BE2C (cell line): Measurements from ENCODE around the gene RELN.

Experiments used
- DNase-seq: peaks from one replicate; pipeline ENCODE4 v3.0.0-alpha.2; 2020
- H3K27me3 ChIP-seq: fragments of 250-450 bp; sonication (Bioruptor Pico); 2 replicates; pipeline ENCODE4 v1.5.1; 2020; ENCODE audit warnings: mild to moderate bottlenecking
- H3K36me3 ChIP-seq: fragments of 250-450 bp; sonication (Bioruptor Pico); 2 replicates; pipeline ENCODE4 v1.5.1; 2020; ENCODE audit warnings: mild to moderate bottlenecking
- H3K4me1 ChIP-seq: fragments of 250-450 bp; sonication (Bioruptor Pico); 2 replicates; pipeline ENCODE4 v1.5.1; 2020
- H3K4me3 ChIP-seq: 2 replicates; pipeline ENCODE4 v1.5.1; 2011; ENCODE audit warnings: low read depth, low read length
- H3K9me3 ChIP-seq: fragments of 250-450 bp; sonication (Bioruptor Pico); 2 replicates; pipeline ENCODE4 v1.5.1; 2020
- TF ChIP-seq, protein P1 (sequence below): IDR thresholded peaks from 2 replicates; pipeline ENCODE4 v1.5.1; 2012; ENCODE audit warnings: mild to moderate bottlenecking, low read depth, low read length

The RELN gene

GRCh38 chr7:104011829-104012228 lies 22.4 kb upstream of the RELN start:
- no peak for DNase-seq
- TF ChIP-seq, protein P1, sequence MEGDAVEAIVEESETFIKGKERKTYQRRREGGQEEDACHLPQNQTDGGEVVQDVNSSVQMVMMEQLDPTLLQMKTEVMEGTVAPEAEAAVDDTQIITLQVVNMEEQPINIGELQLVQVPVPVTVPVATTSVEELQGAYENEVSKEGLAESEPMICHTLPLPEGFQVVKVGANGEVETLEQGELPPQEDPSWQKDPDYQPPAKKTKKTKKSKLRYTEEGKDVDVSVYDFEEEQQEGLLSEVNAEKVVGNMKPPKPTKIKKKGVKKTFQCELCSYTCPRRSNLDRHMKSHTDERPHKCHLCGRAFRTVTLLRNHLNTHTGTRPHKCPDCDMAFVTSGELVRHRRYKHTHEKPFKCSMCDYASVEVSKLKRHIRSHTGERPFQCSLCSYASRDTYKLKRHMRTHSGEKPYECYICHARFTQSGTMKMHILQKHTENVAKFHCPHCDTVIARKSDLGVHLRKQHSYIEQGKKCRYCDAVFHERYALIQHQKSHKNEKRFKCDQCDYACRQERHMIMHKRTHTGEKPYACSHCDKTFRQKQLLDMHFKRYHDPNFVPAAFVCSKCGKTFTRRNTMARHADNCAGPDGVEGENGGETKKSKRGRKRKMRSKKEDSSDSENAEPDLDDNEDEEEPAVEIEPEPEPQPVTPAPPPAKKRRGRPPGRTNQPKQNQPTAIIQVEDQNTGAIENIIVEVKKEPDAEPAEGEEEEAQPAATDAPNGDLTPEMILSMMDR = no peak
- Histone ChIP-seq H3K4me1 (no peaks in the 10 kb centered on the region; the same call in 1 of the 2 replicates), H3K36me3 (no peaks in the 10 kb centered on the region), H3K9me3 (no peaks in the 10 kb centered on the region), H3K4me3 (no peak overlapping the region), H3K27me3 (no peaks in the 10 kb centered on the region)

DNA sequence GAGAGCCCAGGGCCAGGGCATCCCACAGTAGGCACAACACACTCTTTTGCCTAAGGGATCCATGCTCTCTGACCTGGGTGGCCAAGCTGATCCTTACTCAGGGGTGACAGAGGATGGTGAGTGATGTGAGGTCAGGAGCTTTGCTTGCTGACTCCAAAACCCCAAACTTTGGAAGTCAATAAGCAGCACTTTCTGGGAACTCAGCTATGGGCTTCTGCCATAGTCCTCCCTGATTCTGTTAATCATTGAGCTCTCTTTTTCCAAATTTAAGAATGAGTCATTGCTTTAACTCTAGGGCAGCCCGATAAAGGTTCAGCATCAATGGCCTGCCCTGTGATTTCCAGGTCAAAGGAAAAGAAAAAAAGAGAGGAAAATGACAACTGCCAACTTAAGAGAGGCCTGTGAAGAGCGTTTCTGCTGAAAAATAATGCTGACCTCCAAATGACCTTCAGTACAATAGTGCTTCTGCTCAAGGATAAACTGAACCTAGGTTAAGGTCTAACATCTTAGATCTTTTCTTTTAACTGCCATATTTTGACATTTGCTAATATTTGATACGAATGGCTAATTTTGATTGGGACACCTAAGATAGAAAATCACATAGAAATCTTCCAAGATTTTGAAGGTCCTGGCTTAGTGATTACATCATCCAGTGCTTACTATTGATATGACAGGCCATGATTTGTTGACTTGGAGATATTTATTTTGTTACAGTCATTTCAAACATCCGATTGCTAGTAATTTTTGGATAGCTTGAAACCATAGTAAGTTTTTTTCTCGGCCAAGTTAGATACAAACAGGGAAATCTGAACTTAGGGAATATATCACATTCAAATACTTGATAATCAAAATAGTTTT lies 20.8 kb upstream of the RELN start:
- TF ChIP-seq, protein P1 = no peak
- H3K36me3 ChIP-seq = no peaks in the 10 kb centered on the region

DNA sequence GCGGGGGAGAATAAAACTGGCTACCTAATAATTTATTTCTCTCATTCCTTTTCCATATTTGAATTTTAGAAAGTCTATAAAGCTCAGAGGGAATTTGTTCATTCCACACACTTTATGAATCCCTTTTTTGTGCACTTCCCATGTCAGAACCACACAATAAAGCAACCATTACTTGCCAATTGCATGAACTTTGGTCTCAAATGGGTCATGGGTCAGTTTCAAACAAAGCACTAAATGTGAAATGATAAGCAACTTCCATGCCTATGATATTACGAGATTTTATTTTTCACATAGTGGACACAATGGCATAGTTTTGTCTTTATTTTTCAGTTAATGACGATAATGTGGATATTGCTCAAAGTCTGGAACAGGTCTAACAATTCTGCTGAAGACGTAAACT lies 18.6 kb upstream of the RELN start:
- Histone ChIP-seq H3K36me3 (no peaks in the 10 kb centered on the region), H3K4me3 (no peak overlapping the region), H3K4me1 (no peaks in the 10 kb centered on the region), H3K9me3 (no peaks in the 10 kb centered on the region), H3K27me3 (no peaks in the 10 kb centered on the region)
- TF ChIP-seq, protein P1 = no peak
- no peak for DNase-seq

More for the DNA sequence above, 20.8 kb upstream of the RELN start:
- H3K4me1 ChIP-seq = no peaks in the 10 kb centered on the region
- no peaks in the 10 kb centered on the region for H3K9me3 ChIP-seq
- no peaks in the 10 kb centered on the region for H3K27me3 ChIP-seq
- no peak overlapping the region for H3K4me3 ChIP-seq
- DNase-seq = no peak

DNA sequence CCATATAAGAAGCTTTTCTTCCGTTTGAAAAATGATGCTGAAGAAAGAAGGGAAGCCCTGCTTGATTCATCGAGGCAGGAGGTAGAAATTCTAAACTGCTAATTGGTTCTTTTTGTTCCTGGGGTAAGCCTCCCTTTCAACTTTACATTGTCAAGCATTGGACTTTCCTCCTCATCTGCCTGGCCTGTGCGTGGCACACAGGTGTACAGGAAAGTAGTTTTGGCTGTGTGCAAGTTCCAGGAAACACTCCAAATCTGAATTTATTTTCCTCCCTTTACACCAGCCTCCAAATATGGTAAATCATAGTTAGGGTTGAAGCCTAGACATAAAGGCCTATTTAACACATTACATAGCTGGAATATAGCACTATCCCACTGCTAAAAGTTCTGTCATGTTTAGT lies 18.2 kb upstream of the RELN start:
- Histone ChIP-seq H3K36me3 (no peaks in the 10 kb centered on the region), H3K4me1 (no peaks in the 10 kb centered on the region), H3K27me3 (no peaks in the 10 kb centered on the region), H3K4me3 (no peak overlapping the region), H3K9me3 (no peaks in the 10 kb centered on the region)
- no peak for DNase-seq
- TF ChIP-seq, protein P1 = no peak

DNA sequence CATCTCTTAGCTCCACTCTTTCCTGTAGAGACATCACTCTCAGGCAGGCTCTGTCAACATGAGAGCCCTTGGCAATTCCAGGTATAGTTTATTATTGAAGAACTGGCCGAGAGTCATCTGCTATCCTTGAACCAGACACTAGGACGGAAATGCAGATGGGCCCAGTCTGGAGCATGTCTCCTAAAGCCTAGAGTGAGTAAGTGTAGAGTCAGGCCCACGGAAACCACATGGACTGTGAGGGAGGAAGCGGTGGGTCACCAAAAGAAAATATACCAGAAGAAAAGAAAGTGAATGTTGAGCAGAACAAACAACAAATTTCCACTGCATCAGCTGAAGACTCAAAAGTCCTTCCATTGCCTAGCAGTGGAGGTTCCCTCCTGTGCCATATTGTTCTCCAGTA lies 15.7 kb upstream of the RELN start:
- Histone ChIP-seq H3K9me3 (no peaks in the 10 kb centered on the region), H3K4me3 (no peak overlapping the region)
- DNase-seq = no peak

GRCh38 chr7:103996639-103997038 lies 7.2 kb upstream of the RELN start:
- TF ChIP-seq, protein P1 = no peak
- Histone ChIP-seq H3K4me1 (peaks cover 6% of the 10 kb centered on the region), H3K9me3 (no peaks in the 10 kb centered on the region), H3K27me3 (no peaks in the 10 kb centered on the region), H3K36me3 (no peaks in the 10 kb centered on the region), H3K4me3 (no peak overlapping the region)
- DNase-seq = no peak

More for the DNA sequence above, 15.7 kb upstream of the RELN start:
- no peaks in the 10 kb centered on the region; the same call in 1 of the 2 replicates for H3K4me1 ChIP-seq
- TF ChIP-seq, protein P1 = no peak
- no peaks in the 10 kb centered on the region for H3K27me3 ChIP-seq
- H3K36me3 ChIP-seq = no peaks in the 10 kb centered on the region
